ENCODE results near the gene TPM1. TPM values are rescaled to one million over a fixed set of nuclear protein-coding genes. Genes with fewer than 3 reads are reported as not detected.

Gene TPM1
- polyA plus RNA-seq, 2 donors: 135 to 322 TPM

DNA sequence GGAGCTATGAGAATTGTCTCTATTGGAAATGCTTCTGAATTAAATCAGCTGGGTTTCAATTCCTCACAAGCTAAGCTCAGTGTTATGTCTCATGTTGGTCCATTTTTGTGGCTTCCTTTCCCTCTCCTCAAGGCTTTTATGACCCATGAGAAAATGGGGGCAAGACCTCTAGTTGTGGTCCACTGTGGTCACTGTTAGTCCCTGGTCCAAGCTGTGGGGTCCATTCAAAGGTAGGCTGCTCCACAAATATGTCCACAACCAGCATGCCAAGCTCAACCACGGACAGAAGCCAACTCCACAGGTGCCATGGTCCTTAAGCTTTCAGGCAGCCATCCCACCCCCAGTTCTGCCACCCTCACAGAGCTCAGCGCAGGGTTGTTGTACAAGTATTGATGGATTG lies 14.9 kb upstream of the TPM1 start:
- Histone ChIP-seq H3K4me1 (ENCODE audit: control insufficient read depth in 2 of 2, insufficient read depth in 2 of 2, low read length in 1 of 2) (peaks cover 0 to 3% of the 10 kb centered on the region in 2 donors), H3K27me3 (ENCODE audit: control insufficient read depth in 1 of 2, insufficient read depth in 2 of 2, low read length in 2 of 2) (no peaks in the 10 kb centered on the region), H3K27ac (ENCODE audit: low read depth in 2 of 2, low read length in 1 of 2) (no peak overlapping the region), H3K9me3 (ENCODE audit: control insufficient read depth in 2 of 2, insufficient read depth in 1 of 2, low read depth in 1 of 2, low read length in 1 of 2) (no peaks in the 10 kb centered on the region), H3K36me3 (ENCODE audit: control insufficient read depth in 2 of 2, insufficient read depth in 2 of 2, low read length in 1 of 2) (no peaks in the 10 kb centered on the region), H3K4me3 (ENCODE audit: low read depth in 1 of 2, low read length in 2 of 2) (no peak overlapping the region)
- WGBS, 2 donors: 84 to 92% methylated on average over 2 of the region's 2 CpGs

DNA sequence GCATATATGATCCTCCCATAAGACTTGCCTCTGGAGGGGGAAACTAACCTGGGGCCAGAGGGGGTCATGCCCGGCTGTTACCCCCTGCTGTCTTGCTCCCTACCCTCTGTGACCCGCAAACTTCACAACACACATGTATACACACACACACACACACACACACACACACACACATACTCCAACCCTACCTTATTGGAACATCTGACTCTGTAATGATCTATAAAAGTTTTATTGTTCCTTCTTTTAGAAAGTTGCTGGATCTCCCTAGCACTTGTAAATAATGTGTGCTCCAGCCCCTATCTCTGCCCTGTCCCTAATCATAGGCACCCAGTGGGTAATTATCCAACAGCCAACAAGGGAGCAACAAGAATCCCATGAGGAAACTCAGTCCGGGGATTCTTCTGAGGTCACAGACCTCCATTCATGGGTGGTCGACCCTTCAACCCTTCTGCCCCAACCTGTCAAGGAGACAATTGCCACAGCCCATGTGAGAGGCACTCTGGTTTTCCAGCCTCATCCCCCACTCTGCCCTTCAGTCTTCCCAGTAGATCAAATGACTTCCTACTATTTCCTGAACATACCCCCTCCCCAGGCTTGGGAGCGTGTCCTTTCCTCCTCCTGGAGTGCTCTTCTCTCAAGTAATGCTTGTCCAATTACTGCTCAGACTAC lies 14.0 kb upstream of the TPM1 start:
- Histone ChIP-seq H3K4me3 (ENCODE audit: low read depth in 1 of 2, low read length in 2 of 2) (no peak overlapping the region), H3K27me3 (ENCODE audit: control insufficient read depth in 1 of 2, insufficient read depth in 2 of 2, low read length in 2 of 2) (no peaks in the 10 kb centered on the region), H3K27ac (ENCODE audit: low read depth in 2 of 2, low read length in 1 of 2) (no peak overlapping the region), H3K4me1 (ENCODE audit: control insufficient read depth in 2 of 2, insufficient read depth in 2 of 2, low read length in 1 of 2) (peaks cover 0 to 3% of the 10 kb centered on the region in 2 donors), H3K36me3 (ENCODE audit: control insufficient read depth in 2 of 2, insufficient read depth in 2 of 2, low read length in 1 of 2) (no peaks in the 10 kb centered on the region), H3K9me3 (ENCODE audit: control insufficient read depth in 2 of 2, insufficient read depth in 1 of 2, low read depth in 1 of 2, low read length in 1 of 2) (no peaks in the 10 kb centered on the region)
- WGBS, 2 donors: 76 to 83% methylated on average over 5 of the region's 5 CpGs

- 65 to 69% methylated on average over 5 of the region's 5 CpGs for WGBS, 2 donors
- Histone ChIP-seq H3K27ac (ENCODE audit: low read depth in 2 of 2, low read length in 1 of 2) (no peak overlapping the region), H3K4me3 (ENCODE audit: low read depth in 1 of 2, low read length in 2 of 2) (no peak overlapping the region), H3K9me3 (ENCODE audit: control insufficient read depth in 2 of 2, insufficient read depth in 1 of 2, low read depth in 1 of 2, low read length in 1 of 2) (no peaks in the 10 kb centered on the region), H3K36me3 (ENCODE audit: control insufficient read depth in 2 of 2, insufficient read depth in 2 of 2, low read length in 1 of 2) (no peaks in the 10 kb centered on the region), H3K27me3 (ENCODE audit: control insufficient read depth in 1 of 2, insufficient read depth in 2 of 2, low read length in 2 of 2) (no peaks in the 10 kb centered on the region), H3K4me1 (ENCODE audit: control insufficient read depth in 2 of 2, insufficient read depth in 2 of 2, low read length in 1 of 2) (peaks cover 0 to 3% of the 10 kb centered on the region in 2 donors)
Measured at GRCh38 chr15:63029676-63030075, 12.9 kb upstream of the TPM1 start.

DNA sequence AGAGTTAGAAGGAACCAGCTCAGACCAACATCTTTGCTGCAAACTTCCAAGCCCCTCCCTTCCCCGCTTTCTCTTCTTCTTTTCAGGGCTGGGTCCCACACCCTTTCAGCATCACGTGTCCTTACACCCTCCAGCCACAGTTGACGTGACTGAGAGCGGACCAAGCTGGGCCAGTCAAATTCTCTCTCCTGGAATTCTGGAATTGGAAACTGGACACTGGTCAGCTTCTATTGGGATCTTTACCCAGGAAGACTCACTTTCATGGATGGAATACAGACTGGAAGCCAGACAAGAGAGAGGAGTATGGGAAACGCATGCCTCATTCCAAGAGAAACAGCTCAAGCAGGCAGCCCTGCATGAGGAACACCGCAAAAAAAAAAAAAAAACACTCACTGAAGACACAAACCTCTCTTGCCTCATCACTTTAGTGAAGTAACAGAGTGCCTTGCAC lies 12.4 kb upstream of the TPM1 start:
- Histone ChIP-seq H3K27me3 (ENCODE audit: control insufficient read depth in 1 of 2, insufficient read depth in 2 of 2, low read length in 2 of 2) (no peaks in the 10 kb centered on the region), H3K4me3 (ENCODE audit: low read depth in 1 of 2, low read length in 2 of 2) (no peak overlapping the region), H3K9me3 (ENCODE audit: control insufficient read depth in 2 of 2, insufficient read depth in 1 of 2, low read depth in 1 of 2, low read length in 1 of 2) (no peaks in the 10 kb centered on the region), H3K36me3 (ENCODE audit: control insufficient read depth in 2 of 2, insufficient read depth in 2 of 2, low read length in 1 of 2) (no peaks in the 10 kb centered on the region), H3K27ac (ENCODE audit: low read depth in 2 of 2, low read length in 1 of 2) (no peak overlapping the region), H3K4me1 (ENCODE audit: control insufficient read depth in 2 of 2, insufficient read depth in 2 of 2, low read length in 1 of 2) (peaks cover 0 to 3% of the 10 kb centered on the region in 2 donors)
- 61 to 71% methylated on average over 6 of the region's 6 CpGs for WGBS, 2 donors

DNA sequence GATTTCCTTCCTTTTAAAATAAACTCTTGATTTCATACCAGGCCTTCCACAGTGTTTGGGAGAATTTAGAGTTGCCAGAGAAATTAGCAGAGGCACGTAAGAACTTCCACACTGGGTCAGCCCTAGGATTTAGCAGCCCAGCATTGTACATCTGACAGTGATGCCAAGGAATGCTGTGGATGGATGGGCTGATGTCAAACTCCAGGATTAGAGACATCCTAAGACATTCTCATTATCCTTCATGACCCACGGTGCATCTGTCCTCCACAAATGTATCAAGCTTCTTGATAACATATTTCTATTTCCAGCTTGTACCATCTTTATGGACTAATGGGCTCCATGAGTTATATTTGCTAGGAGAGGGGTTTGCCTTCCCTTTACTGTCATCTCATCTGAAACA lies 8.0 kb upstream of the TPM1 start:
- Histone ChIP-seq H3K4me3 (ENCODE audit: low read depth in 1 of 2, low read length in 2 of 2) (no peak overlapping the region), H3K4me1 (ENCODE audit: control insufficient read depth in 2 of 2, insufficient read depth in 2 of 2, low read length in 1 of 2) (peaks cover 0 to 3% of the 10 kb centered on the region in 2 donors), H3K9me3 (ENCODE audit: control insufficient read depth in 2 of 2, insufficient read depth in 1 of 2, low read depth in 1 of 2, low read length in 1 of 2) (no peaks in the 10 kb centered on the region), H3K27me3 (ENCODE audit: control insufficient read depth in 1 of 2, insufficient read depth in 2 of 2, low read length in 2 of 2) (no peaks in the 10 kb centered on the region), H3K36me3 (ENCODE audit: control insufficient read depth in 2 of 2, insufficient read depth in 2 of 2, low read length in 1 of 2) (no peaks in the 10 kb centered on the region), H3K27ac (ENCODE audit: low read depth in 2 of 2, low read length in 1 of 2) (no peak overlapping the region)
- 93 to 97% methylated on average over 2 of the region's 2 CpGs for WGBS, 2 donors

GRCh38 chr15:63035253-63035652 lies 7.3 kb upstream of the TPM1 start:
- WGBS, 2 donors: 88 to 91% methylated on average over 4 of the region's 4 CpGs
- Histone ChIP-seq H3K36me3 (ENCODE audit: control insufficient read depth in 2 of 2, insufficient read depth in 2 of 2, low read length in 1 of 2) (no peaks in the 10 kb centered on the region), H3K4me3 (ENCODE audit: low read depth in 1 of 2, low read length in 2 of 2) (no peak overlapping the region), H3K27me3 (ENCODE audit: control insufficient read depth in 1 of 2, insufficient read depth in 2 of 2, low read length in 2 of 2) (no peaks in the 10 kb centered on the region), H3K27ac (ENCODE audit: low read depth in 2 of 2, low read length in 1 of 2) (no peak overlapping the region), H3K9me3 (ENCODE audit: control insufficient read depth in 2 of 2, insufficient read depth in 1 of 2, low read depth in 1 of 2, low read length in 1 of 2) (no peaks in the 10 kb centered on the region), H3K4me1 (ENCODE audit: control insufficient read depth in 2 of 2, insufficient read depth in 2 of 2, low read length in 1 of 2) (peaks cover 0 to 3% of the 10 kb centered on the region in 2 donors)

GRCh38 chr15:63035977-63036376 lies 6.6 kb upstream of the TPM1 start:
- no peak overlapping the region for H3K27ac ChIP-seq (ENCODE audit: low read depth in 2 of 2, low read length in 1 of 2)
- no peaks in the 10 kb centered on the region for H3K36me3 ChIP-seq (ENCODE audit: control insufficient read depth in 2 of 2, insufficient read depth in 2 of 2, low read length in 1 of 2)
- no peak overlapping the region for H3K4me3 ChIP-seq (ENCODE audit: low read depth in 1 of 2, low read length in 2 of 2)
- WGBS, 2 donors: 61 to 72% methylated on average over 4 of the region's 4 CpGs
- H3K4me1 ChIP-seq (ENCODE audit: control insufficient read depth in 2 of 2, insufficient read depth in 2 of 2, low read length in 1 of 2): peaks cover 0 to 3% of the 10 kb centered on the region in 2 donors
- no peaks in the 10 kb centered on the region for H3K9me3 ChIP-seq (ENCODE audit: control insufficient read depth in 2 of 2, insufficient read depth in 1 of 2, low read depth in 1 of 2, low read length in 1 of 2)
- H3K27me3 ChIP-seq (ENCODE audit: control insufficient read depth in 1 of 2, insufficient read depth in 2 of 2, low read length in 2 of 2): no peaks in the 10 kb centered on the region

DNA sequence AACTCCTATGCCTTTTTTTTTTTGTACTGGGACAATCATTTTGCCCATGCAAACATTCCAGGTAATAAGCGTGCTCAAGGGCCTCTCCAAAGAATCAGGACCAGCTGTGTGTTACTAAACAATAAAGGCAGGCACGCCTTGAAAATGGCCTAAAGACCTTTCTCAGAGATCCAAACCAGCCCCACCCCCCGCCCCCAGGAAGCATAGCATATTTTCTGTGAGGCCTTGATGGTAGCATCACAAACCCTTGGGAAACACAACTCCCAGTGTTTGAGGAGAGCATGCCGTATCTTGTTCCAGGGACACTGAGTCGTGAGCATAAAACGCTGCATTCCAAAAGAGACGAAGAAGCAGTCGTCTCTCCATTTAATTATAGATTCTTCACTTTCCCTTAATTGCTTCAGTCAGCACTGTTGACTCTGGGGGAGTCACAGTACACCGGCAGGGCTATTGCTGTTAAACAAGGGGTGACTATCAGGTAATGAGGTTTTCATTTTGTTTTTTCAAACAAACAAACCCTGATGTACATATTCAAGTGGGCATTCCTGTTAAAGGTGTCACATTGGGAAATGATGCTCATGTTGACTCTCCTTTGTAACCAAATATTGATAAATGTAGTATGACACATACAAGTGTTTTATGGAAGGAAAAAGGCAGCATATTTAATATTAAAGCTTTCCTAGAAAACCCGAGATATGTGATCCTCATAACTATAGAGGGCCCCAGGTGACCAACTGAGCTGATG lies 4.4 kb upstream of the TPM1 start:
- H3K27me3 ChIP-seq (ENCODE audit: control insufficient read depth in 1 of 2, insufficient read depth in 2 of 2, low read length in 2 of 2): peaks cover 0 to 7% of the 10 kb centered on the region in 2 donors
- H3K9me3 ChIP-seq (ENCODE audit: control insufficient read depth in 2 of 2, insufficient read depth in 1 of 2, low read depth in 1 of 2, low read length in 1 of 2): no peaks in the 10 kb centered on the region
- no peak overlapping the region for H3K27ac ChIP-seq (ENCODE audit: low read depth in 2 of 2, low read length in 1 of 2)
- H3K4me1 ChIP-seq (ENCODE audit: control insufficient read depth in 2 of 2, insufficient read depth in 2 of 2, low read length in 1 of 2): peaks cover 0 to under 1% of the 10 kb centered on the region in 2 donors
- WGBS, 2 donors: 51 to 70% methylated on average over 10 of the region's 10 CpGs
- H3K4me3 ChIP-seq (ENCODE audit: low read depth in 1 of 2, low read length in 2 of 2): no peak overlapping the region
- no peaks in the 10 kb centered on the region for H3K36me3 ChIP-seq (ENCODE audit: control insufficient read depth in 2 of 2, insufficient read depth in 2 of 2, low read length in 1 of 2)

DNA sequence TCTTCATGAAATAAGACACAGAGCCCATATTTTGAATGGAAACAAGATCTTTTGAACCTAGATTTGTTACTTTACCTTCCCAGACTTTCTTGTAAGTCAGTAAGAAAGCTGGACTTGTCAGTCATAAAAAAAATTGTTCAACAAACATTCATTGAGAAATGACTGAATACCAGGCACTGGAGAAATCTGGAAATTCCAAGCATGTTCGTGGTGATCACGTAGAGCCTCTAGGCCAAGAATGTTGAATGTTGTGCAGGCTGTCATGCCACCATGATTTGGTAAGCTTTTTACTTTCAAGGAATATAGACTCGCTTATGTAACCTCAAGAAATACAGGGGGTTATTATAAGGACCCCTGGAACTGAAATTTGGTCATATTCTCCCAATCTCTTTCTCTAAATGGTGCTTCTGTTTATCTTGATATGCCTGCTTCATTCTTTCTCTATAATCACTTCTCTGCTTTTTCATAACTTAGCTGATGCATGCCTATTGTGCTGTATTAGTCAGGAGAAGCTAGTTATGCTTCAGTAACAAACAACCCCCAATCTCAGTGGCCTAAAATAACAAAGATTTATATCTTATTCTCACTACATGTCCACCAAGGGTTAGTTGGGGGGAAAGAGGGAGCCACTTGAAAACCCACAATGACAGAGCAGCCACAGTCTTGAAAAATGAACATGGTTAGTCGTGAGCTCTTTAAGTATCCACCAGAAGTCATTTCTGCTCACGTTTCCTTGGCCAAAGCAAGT lies 3.4 kb upstream of the TPM1 start:
- no peaks in the 10 kb centered on the region for H3K36me3 ChIP-seq (ENCODE audit: control insufficient read depth in 2 of 2, insufficient read depth in 2 of 2, low read length in 1 of 2)
- H3K27ac ChIP-seq (ENCODE audit: low read depth in 2 of 2, low read length in 1 of 2): no peak overlapping the region
- peaks cover 5 to 10% of the 10 kb centered on the region in 2 donors for H3K4me1 ChIP-seq (ENCODE audit: control insufficient read depth in 2 of 2, insufficient read depth in 2 of 2, low read length in 1 of 2)
- peaks cover 0 to 11% of the 10 kb centered on the region in 2 donors for H3K27me3 ChIP-seq (ENCODE audit: control insufficient read depth in 1 of 2, insufficient read depth in 2 of 2, low read length in 2 of 2)
- H3K9me3 ChIP-seq (ENCODE audit: control insufficient read depth in 2 of 2, insufficient read depth in 1 of 2, low read depth in 1 of 2, low read length in 1 of 2): no peaks in the 10 kb centered on the region
- 87% methylated on average over 5 of the region's 5 CpGs for WGBS, 2 donors
- no peak overlapping the region for H3K4me3 ChIP-seq (ENCODE audit: low read depth in 1 of 2, low read length in 2 of 2)
